ENCODE data around the gene HNRNPH1.

HNRNPH1 gene

GRCh38 chr5:179621551-179622214 is 1.8 kb downstream of the HNRNPH1 start:
- DNase-seq = no peak

- DNase-seq = no peak
These were observed 2.6 kb downstream of the HNRNPH1 start for GRCh38 chr5:179620703-179621350.

- no peak for DNase-seq
These were observed 3.2 kb downstream of the HNRNPH1 start for GRCh38 chr5:179620293-179620692.

DNA sequence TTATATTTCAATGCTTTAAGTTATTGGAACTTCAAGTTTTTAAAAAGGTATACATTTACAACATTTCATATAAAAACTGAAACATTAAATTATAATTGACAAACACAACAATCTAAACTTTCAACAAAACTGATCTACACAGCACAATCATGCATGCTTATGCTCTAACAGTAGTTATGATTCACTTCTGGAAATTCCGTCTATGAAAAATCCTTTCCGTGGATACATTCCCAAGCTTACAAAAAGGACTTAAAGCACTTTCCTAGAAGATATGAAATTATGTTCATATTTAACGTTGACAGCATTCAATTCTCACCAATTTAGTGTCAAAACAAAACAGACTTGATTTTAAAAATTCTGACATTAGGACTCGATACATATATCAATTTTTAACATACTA is 3.7 kb downstream of the HNRNPH1 start:
- no peak for DNase-seq

DNA sequence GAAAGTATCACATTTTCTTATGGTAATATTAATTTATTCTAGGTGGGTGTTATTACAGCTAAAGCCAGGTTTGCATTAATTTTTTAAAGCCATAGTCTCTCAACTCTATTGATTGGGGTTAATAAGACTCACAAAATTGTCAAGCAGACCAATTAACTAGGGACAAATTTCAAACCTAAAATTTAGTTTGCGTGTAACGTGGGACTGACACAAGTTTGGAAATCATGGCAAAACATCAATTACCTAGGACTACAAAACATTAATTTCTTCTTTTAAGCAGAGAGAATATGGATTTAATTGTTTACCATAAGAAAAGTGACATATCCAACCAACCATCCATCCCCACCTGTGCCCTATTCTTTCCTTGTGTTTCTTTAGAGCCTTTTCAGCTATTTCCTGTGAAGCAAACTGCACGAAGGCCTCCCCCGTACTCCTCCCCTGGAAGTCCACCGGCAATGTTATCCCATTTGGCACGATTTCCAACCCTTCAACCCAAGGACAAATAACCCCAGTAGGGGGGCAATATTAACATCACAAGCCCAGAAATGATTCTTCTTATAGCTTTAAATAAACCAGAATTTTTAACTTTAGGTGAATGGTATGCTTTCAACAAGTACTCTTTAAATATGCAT is 4.4 kb downstream of the HNRNPH1 start:
- no peak for DNase-seq

DNA sequence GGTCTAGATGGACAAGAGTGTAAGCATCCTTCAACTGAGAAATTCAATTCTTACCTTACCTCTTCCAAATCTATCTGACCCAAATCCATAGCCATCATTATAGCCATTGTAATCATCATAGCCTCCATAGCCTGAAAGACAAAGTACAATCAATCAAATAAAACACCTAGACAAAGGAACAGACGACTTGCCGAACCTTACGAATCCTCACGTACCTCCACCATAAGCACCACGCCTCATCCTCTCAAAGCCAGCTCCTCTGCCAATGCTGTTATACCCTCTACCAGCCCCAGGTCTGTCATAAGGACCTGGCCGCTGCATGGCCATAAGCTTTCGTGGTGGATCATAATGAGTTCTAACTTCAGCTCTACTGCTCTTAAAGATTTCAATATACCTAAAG is 5.5 kb downstream of the HNRNPH1 start:
- no peak for DNase-seq

DNA sequence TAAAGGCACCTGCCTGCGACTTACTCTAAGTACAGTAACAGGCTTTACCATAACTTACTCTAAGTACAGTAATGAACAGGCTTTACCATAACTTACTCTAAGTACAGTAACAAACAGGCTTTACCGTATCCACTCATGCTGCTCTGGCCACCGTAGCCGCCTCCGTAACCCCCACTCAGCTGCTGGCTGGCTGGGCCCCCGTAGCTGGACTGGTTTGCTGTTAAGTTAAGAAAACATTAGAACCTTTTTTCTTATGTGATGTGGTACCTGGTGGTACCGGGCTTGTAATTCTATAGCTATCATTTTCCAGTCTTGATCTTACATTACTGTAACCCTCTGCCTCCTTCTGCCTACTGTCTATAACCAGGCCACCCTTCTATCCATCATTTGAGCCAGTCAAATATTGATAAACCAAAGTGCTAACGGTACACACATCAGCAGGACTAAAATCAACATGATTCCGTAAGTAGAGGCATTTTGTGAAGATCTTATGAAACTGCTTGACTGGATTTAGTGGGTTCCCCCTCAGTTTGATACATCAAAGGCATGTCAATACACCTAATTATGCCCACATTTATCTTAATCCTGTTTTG is 7.4 kb downstream of the HNRNPH1 start:
- DNase-seq = no peak

GRCh38 chr5:179615203-179615602 is 8.3 kb downstream of the HNRNPH1 start:
- DNase-seq = no peak

DNA sequence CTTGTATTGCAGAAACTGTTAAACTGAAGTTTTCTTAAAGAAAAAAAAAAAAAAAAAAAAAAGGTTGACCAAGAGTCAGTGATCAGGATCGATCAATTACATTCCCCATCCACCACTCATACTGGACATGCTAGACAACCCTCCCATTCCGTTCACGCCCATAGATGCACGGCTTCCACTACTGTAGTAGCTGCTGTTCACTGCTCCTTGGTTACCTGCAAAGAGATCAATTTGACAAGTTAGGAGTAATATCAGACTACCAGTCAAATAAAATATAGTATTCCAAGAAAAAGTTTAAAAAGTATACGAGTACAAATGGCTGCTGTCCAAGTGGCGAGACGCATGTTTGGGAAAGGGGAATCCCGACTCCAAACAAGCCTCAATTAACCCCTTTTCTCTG is 8.7 kb downstream of the HNRNPH1 start:
- DNase-seq = no peak

GRCh38 chr5:179613460-179614071 is 9.9 kb downstream of the HNRNPH1 start:
- no peak for DNase-seq

GRCh38 chr5:179612577-179613459 is 10.7 kb downstream of the HNRNPH1 start:
- no peak for DNase-seq

- no peak for DNase-seq
These were observed 12.6 kb downstream of the HNRNPH1 start for GRCh38 chr5:179610903-179611265.

DNA sequence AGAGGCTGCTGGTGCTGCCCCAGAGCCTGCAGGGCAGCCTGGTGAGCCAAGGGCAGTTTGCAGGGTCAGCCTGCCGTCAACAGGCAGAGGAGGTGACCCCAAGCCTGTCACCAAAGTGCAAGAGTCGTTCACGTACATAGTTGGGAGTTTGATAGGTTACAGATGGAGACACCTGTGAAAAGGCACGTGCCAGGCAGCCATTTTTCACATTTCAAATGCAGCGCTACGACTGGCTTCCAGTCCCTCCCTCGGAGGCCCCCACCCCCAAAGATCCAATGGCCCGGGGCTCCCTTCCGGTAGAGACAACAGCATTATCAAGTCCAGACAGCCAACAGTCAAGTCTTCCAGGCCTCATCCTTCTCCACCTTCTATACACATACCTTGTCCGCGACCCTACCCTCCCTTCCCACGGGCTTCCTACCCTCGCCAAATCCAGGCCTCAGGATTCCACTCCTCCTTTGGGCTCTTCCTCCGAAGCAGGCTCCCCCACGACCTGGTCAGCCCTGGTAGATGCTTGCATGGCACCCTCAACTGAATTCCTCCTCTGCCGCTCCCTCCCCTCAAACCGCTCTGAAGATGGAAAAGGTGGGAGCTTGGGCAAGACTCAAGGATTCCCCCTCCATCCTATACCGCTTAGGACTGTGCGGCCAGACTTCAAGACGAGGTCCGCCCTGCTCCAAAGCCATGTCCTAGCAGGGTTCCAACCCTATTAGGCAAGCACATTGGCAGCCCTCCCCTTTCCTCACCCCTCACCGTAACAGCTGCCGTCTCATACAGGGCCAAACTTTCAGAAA is 13.2 kb downstream of the HNRNPH1 start:
- no peak for DNase-seq

GRCh38 chr5:179609834-179610108 is 13.7 kb downstream of the HNRNPH1 start:
- no peak for DNase-seq

GRCh38 chr5:179608131-179608581 is 15.3 kb downstream of the HNRNPH1 start:
- peak; percentile 30 for DNase-seq

DNA sequence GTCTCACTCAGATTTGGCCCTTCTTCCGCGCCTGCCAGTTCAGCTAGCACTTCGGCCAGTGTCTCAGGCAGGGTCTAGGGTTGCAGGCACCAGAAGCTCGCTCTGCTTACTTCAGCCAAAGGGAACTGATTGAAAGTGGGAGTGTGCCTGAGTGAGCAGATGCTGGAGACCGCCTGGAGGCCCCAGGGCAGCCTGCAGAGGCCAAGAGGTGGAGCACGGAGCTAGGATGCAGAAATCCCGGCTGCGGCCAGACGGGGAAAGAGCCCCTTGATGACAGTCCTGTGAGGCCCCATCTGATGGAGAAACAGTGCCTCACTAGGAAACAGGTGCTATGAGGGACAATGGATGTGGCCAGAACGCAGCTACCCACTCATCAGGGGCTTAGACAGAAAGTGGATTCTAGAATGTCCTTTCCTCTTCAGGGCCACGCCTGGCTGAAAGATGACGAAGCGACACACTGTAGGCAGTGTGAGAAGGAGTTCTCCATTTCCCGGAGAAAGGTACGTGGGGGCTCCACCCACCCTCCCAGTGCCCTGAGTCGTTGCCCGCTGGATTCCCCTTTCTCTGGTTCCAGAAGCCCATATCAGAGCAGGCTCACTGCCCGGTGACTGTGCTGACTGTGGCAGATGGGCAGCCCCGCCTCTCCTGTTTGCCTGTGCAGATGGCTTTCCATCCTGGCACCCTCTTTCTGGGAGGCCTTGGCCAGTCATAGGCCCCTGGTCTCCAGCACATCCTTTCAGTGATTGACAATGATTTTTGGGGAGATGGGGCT is 16.1 kb downstream of the HNRNPH1 start:
- no peak for DNase-seq

DNA sequence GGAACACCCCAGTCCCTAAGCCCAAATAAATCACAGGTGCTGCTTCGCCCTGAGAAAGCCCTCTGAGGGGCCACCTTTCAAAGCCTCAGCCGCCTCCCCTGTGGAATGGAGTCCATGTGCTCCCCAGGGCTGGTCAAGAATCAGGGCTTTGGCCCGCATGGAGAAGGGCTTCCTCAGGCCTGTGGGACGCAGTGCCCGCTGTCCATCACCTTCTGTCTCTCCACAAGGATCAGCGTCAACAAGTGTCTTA is 16.6 kb downstream of the HNRNPH1 start:
- no peak for DNase-seq

DNA sequence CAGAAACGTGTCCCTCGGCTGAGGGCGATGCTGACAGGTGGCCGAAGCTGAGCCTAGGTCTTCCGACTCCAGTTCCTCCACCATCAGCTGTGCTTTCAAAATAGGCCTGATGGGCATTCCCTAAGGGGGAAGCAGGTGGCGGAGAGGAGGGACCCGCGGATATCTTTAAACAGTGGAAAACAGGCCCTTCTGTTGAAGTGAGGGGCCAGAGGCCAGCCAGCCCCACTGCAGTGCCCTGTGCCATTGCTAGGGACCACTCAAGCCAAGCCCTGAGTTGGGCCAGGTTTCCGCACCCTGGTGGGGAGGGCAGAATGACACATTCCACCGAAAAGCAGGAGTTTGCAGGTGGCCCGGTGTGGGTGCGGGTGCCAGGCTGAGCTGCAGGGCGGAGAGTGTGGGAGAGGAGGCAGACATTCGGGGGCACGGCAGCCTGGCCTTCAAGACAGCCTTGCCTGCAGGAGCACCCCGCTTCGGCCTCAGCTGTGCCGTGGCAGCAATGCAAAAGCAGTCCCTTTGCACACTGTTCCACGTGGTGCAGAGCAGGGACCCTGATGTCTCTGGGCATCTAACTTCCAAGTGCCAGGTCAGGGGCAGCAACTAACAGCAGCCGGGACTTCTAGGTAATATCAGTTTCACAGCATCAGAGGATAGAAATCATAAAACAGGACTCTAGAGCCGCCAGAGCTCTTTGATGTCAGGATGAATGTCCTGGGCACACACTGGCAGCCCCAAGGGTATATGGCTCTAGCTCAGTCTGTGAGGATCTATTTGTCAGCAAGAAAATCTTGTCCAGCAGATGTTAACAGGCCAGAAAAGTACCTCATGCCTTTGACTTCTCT is 17.2 kb downstream of the HNRNPH1 start:
- no peak for DNase-seq

DNA sequence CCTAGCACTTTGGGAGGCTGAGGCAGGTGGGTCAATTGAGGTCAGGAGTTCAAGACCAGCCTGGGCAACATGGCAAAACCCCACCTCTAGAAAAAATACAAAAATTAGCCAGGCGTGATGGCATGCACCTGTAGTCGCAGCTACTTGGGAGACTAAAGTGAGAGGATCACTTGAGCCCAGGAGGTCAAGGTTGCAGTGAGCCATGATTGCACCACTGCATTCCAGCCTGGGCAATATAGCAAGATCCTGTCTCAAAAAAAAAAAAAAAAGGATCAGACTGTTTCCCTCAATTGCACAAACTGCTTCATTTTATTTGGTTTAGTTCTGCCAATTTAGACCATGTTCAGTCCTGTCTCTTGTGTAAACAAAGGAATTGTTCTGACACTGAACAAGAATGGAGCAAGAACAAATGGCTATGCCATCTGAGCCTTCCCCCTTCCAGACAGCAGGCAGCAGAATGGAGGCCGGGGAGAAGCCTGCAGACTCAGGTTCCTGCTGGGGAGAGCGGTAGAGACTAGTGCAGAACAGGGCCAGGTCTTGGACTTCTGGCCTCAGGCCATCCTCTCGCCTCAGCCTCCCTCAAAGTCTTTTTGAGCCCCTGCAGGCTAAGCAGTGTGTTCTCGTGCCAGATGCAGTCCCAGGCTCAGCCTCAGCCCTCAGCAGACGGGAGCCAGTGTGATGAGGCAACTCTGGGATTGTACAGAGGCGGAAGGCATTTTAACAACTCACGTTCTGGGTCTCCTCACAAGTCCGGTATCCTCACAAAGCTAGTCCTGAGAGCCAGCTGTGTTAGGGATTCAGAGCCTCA is 18.2 kb downstream of the HNRNPH1 start:
- DNase-seq = no peak

DNA sequence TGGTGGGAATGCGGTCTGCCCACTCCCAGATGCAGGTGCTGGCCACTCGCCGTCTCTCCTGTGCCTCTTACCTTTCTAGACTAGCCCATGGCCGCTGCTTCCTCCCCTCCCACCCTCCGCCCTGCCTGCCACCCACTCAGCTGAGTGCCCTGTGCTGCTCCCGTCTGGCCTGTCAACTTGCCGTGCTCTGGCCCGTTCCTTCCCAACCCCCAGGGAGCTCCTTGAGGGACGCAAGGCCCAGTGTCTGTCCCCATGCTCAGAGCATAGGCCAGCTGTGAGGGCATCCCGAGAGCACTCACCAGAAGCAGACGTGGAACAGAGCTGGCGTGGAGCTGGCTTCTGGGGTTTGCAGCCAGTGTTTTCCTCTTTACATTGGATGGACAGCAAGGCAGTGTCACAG is 20.2 kb downstream of the HNRNPH1 start:
- DNase-seq = no peak

Measured in CD4-positive, alpha-beta T cell treated with Interleukin-15 for 1 hour (primary cell).